GM20000 (cell line): ENCODE data around the gene TNK2.
"Not testable (repeated sequence)": the region's sequence is repeated elsewhere in the genome, so short reads cannot be mapped to it uniquely, and the experiment has no call there.

Experiments
- DNase-seq: peaks from one replicate; pipeline ENCODE4 v3.0.0; 2012; ENCODE audit warnings: low spot score
- CTCF ChIP-seq: IDR thresholded peaks from 2 replicates; pipeline ENCODE4 v1.5.1; 2012; ENCODE audit warnings: mild to moderate bottlenecking, control low read depth; ENCODE audit errors: extremely low read depth, missing control alignments

TNK2 gene

GRCh38 chr3:195820901-195821300 is 87.5 kb downstream of the TNK2 start:
- TF ChIP-seq CTCF, result no peak
- no peak for DNase-seq

GRCh38 chr3:195820186-195820585 is 88.2 kb downstream of the TNK2 start:
- DNase-seq, result no peak
- TF ChIP-seq CTCF, result no peak

- DNase-seq, result no peak
- TF ChIP-seq CTCF, result no peak
These were observed 90.0 kb downstream of the TNK2 start for GRCh38 chr3:195818301-195818700.

- DNase-seq, result no peak
- TF ChIP-seq CTCF, result no peak
These were observed 90.7 kb downstream of the TNK2 start for GRCh38 chr3:195817578-195818135.

- DNase-seq, result not testable (repeated sequence)
These were observed 92.0 kb downstream of the TNK2 start for GRCh38 chr3:195816276-195816913.

GRCh38 chr3:195815169-195815771 is 93.1 kb downstream of the TNK2 start:
- TF ChIP-seq CTCF, result no peak
- DNase-seq, result no peak

GRCh38 chr3:195813916-195814640 is 94.3 kb downstream of the TNK2 start:
- TF ChIP-seq CTCF, result no peak
- no peak for DNase-seq
